Muscle layer of colon (tissue), 2 donors: ENCODE results near the gene LHB.

Source experiments
- H3K27ac ChIP-seq: one replicate; pipeline ENCODE4 v1.7.0; 2013; ENCODE audit warnings: low read depth, mild to moderate bottlenecking, low read length, moderate library complexity
- H3K27me3 ChIP-seq, 2 donors: one replicate each; pipeline ENCODE4 v1.7.0; 2013; ENCODE audit warnings: low read length in 2 of 2, mild to moderate bottlenecking in 2 of 2; ENCODE audit not compliant: insufficient read depth in 2 of 2, control insufficient read depth in 1 of 2
- H3K36me3 ChIP-seq: one replicate; pipeline ENCODE4 v1.7.0; 2013; ENCODE audit warnings: mild to moderate bottlenecking, low read length; ENCODE audit not compliant: insufficient read depth
- H3K4me1 ChIP-seq: one replicate; pipeline ENCODE4 v1.7.0; 2013; ENCODE audit warnings: mild to moderate bottlenecking, low read length; ENCODE audit not compliant: insufficient read depth
- H3K4me3 ChIP-seq, 2 donors: one replicate each; pipeline ENCODE4 v1.7.0; 2013; ENCODE audit warnings: low read length in 2 of 2, low read depth in 1 of 2, mild to moderate bottlenecking in 1 of 2, moderate library complexity in 1 of 2
- H3K9ac ChIP-seq: one replicate; pipeline ENCODE4 v1.7.0; 2013; ENCODE audit warnings: low read length
- H3K9me3 ChIP-seq: one replicate; pipeline ENCODE4 v1.7.0; 2013; ENCODE audit warnings: mild to moderate bottlenecking, low read length
- donor health status: abdominal sarcoma.
- donor health status: Adenocarcinoma of cecum.

The LHB gene

GRCh38 chr19:48988860-48989259 is 28.0 kb downstream of the LHB start:
- Histone ChIP-seq H3K9me3 (no peaks in the 10 kb centered on the region), H3K9ac (no peak overlapping the region), H3K4me1 (peaks cover 19% of the 10 kb centered on the region), H3K27me3 (no peaks in the 10 kb centered on the region), H3K36me3 (peaks cover 22% of the 10 kb centered on the region), H3K27ac (no peak overlapping the region), H3K4me3 (no peak overlapping the region)

- Histone ChIP-seq H3K4me1 (peaks cover 19% of the 10 kb centered on the region), H3K9ac (no peak overlapping the region), H3K27ac (no peak overlapping the region), H3K27me3 (no peaks in the 10 kb centered on the region), H3K9me3 (no peaks in the 10 kb centered on the region), H3K4me3 (no peak overlapping the region), H3K36me3 (peaks cover 27% of the 10 kb centered on the region)
Measured at GRCh38 chr19:48988286-48988685, 28.6 kb downstream of the LHB start.

- no peak overlapping the region for H3K4me3 ChIP-seq
Measured at GRCh38 chr19:48987323-48987722, 29.6 kb downstream of the LHB start.

GRCh38 chr19:48986211-48986610 is 30.7 kb downstream of the LHB start:
- Histone ChIP-seq H3K27ac (no peak overlapping the region), H3K4me1 (peaks cover 10% of the 10 kb centered on the region), H3K9me3 (no peaks in the 10 kb centered on the region), H3K9ac (no peak overlapping the region), H3K4me3 (no peak overlapping the region), H3K36me3 (peaks cover 31% of the 10 kb centered on the region), H3K27me3 (no peaks in the 10 kb centered on the region)

More at GRCh38 chr19:48987323-48987722, 29.6 kb downstream of the LHB start:
- peaks cover 18% of the 10 kb centered on the region for H3K4me1 ChIP-seq
- no peak overlapping the region for H3K9ac ChIP-seq
- no peak overlapping the region for H3K27ac ChIP-seq
- no peaks in the 10 kb centered on the region for H3K9me3 ChIP-seq
- peaks cover 31% of the 10 kb centered on the region for H3K36me3 ChIP-seq
- H3K27me3 ChIP-seq = no peaks in the 10 kb centered on the region

GRCh38 chr19:48985711-48986110 is 31.2 kb downstream of the LHB start:
- Histone ChIP-seq H3K27me3 (no peaks in the 10 kb centered on the region), H3K36me3 (peaks cover 31% of the 10 kb centered on the region), H3K9me3 (no peaks in the 10 kb centered on the region), H3K4me1 (peaks cover 5% of the 10 kb centered on the region), H3K27ac (no peak overlapping the region), H3K4me3 (no peak overlapping the region), H3K9ac (no peak overlapping the region)

GRCh38 chr19:48982280-48982679 is 34.6 kb downstream of the LHB start:
- Histone ChIP-seq H3K27me3 (no peaks in the 10 kb centered on the region), H3K9ac (no peak overlapping the region), H3K9me3 (no peaks in the 10 kb centered on the region), H3K4me3 (no peak overlapping the region), H3K4me1 (peaks cover 6% of the 10 kb centered on the region), H3K27ac (no peak overlapping the region), H3K36me3 (peaks cover 20% of the 10 kb centered on the region)

- Histone ChIP-seq H3K27me3 (no peaks in the 10 kb centered on the region), H3K27ac (no peak overlapping the region), H3K9me3 (no peaks in the 10 kb centered on the region), H3K4me1 (peaks cover 6% of the 10 kb centered on the region), H3K9ac (no peak overlapping the region), H3K4me3 (no peak overlapping the region), H3K36me3 (peaks cover 12% of the 10 kb centered on the region)
Measured at GRCh38 chr19:48977061-48977460, 39.8 kb downstream of the LHB start.

GRCh38 chr19:48975947-48976847 is 40.7 kb downstream of the LHB start:
- H3K36me3 ChIP-seq = peaks cover 12% of the 10 kb centered on the region
- no peaks in the 10 kb centered on the region for H3K9me3 ChIP-seq
- no peak overlapping the region for H3K4me3 ChIP-seq
- H3K27ac ChIP-seq = no peak overlapping the region
- H3K9ac ChIP-seq = no peak overlapping the region
- H3K4me1 ChIP-seq = peaks cover 6% of the 10 kb centered on the region
- H3K27me3 ChIP-seq = no peaks in the 10 kb centered on the region

- Histone ChIP-seq H3K9ac (no peak overlapping the region), H3K27ac (no peak overlapping the region), H3K36me3 (peaks cover 43% of the 10 kb centered on the region), H3K4me1 (peaks cover 23% of the 10 kb centered on the region), H3K4me3 (no peak overlapping the region), H3K27me3 (no peaks in the 10 kb centered on the region), H3K9me3 (no peaks in the 10 kb centered on the region)
Measured at GRCh38 chr19:48970923-48971395, 45.9 kb downstream of the LHB start.

- H3K36me3 ChIP-seq = peaks cover 43% of the 10 kb centered on the region
- H3K27me3 ChIP-seq = no peaks in the 10 kb centered on the region
- peaks cover 24% of the 10 kb centered on the region for H3K4me1 ChIP-seq
- no peak overlapping the region for H3K9ac ChIP-seq
- no peak overlapping the region for H3K4me3 ChIP-seq
- no peaks in the 10 kb centered on the region for H3K9me3 ChIP-seq
- H3K27ac ChIP-seq = no peak overlapping the region
Measured at GRCh38 chr19:48970139-48970766, 46.6 kb downstream of the LHB start.

GRCh38 chr19:48969276-48970138 is 47.4 kb downstream of the LHB start:
- Histone ChIP-seq H3K4me3 (no peak overlapping the region), H3K36me3 (peaks cover 43% of the 10 kb centered on the region), H3K9ac (no peak overlapping the region), H3K4me1 (peaks cover 26% of the 10 kb centered on the region), H3K9me3 (no peaks in the 10 kb centered on the region), H3K27ac (no peak overlapping the region), H3K27me3 (no peaks in the 10 kb centered on the region)
